ENCODE results near the gene TRPM3. TPM values are rescaled to one million over a fixed set of nuclear protein-coding genes. Genes with fewer than 3 reads are reported as not detected.

The TRPM3 gene
- total RNA-seq, 4 donors from 2014 or later, result under 0.01 to 0.26 (median under 0.01) TPM

GRCh38 chr9:70602321-70603019 is 519.0 kb downstream of the TRPM3 start:
- peak overlapping the region; percentile 63 to 93 (median 88) for H3K27ac ChIP-seq
- DNase-seq, result no peak
- 38 to 44% methylated on average over 5 of the region's 5 CpGs for WGBS, 2 donors
- H3K4me3 ChIP-seq, result peak overlapping the region in 1 of 4 donors; percentile 1
- H3K4me1 ChIP-seq, result peaks cover 15 to 34% (median 17%) of the 10 kb centered on the region in 3 donors
- no peaks in the 10 kb centered on the region for H3K27me3 ChIP-seq
- TF ChIP-seq POLR2A (IDR thresholded peaks at IDR 0.05), result no peak
- peak in 5 of 6 experiments; percentile 71 to 90 (median 79) for TF ChIP-seq CTCF (IDR thresholded peaks at IDR 0.05)
- H3K9me3 ChIP-seq, result no peaks in the 10 kb centered on the region
- H3K36me3 ChIP-seq, result no peaks in the 10 kb centered on the region
- intact Hi-C loops (cut with DNase I), result loop anchor here (5.0 to 10.0 kb wide), 2 partner anchors 250 to 628 kb away; no protein-coding TSS in a partner anchor

- TF ChIP-seq CTCF (IDR thresholded peaks at IDR 0.05), result no peak
- TF ChIP-seq POLR2A (IDR thresholded peaks at IDR 0.05), result no peak
- H3K27ac ChIP-seq, result peak overlapping the region; percentile 63 to 93 (median 88)
- no peaks in the 10 kb centered on the region for H3K36me3 ChIP-seq
- no peaks in the 10 kb centered on the region for H3K9me3 ChIP-seq
- intact Hi-C loops (cut with DNase I), result loop anchor here (5.0 to 10.0 kb wide), 2 partner anchors 249 to 626 kb away; no protein-coding TSS in a partner anchor
- H3K4me3 ChIP-seq, result peak overlapping the region in 2 of 4 donors; percentile 7 to 40
- no peak for DNase-seq
- WGBS, 2 donors, result 33 to 43% methylated on average over 18 to 21 of the region's 31 CpGs
- H3K27me3 ChIP-seq, result no peaks in the 10 kb centered on the region
- H3K4me1 ChIP-seq, result peaks cover 15 to 34% (median 17%) of the 10 kb centered on the region in 3 donors
Observed at GRCh38 chr9:70601000-70601951, 520.1 kb downstream of the TRPM3 start.

GRCh38 chr9:70600506-70600905 is 520.9 kb downstream of the TRPM3 start:
- Histone ChIP-seq H3K27me3 (no peaks in the 10 kb centered on the region), H3K27ac (peak overlapping the region; percentile 63 to 93 (median 88)), H3K4me1 (peaks cover 15 to 34% (median 17%) of the 10 kb centered on the region in 3 donors), H3K36me3 (no peaks in the 10 kb centered on the region), H3K4me3 (no peak overlapping the region), H3K9me3 (no peaks in the 10 kb centered on the region)
- WGBS, 2 donors, result 14 to 25% methylated on average over 1 of the region's 1 CpG
- DNase-seq, result no peak
- TF ChIP-seq CTCF (IDR thresholded peaks at IDR 0.05), result peak in 1 of 6 experiments; percentile 3
- TF ChIP-seq POLR2A (IDR thresholded peaks at IDR 0.05), result no peak
- intact Hi-C loops (cut with DNase I), result loop anchor here (5.0 to 10.0 kb wide), 2 partner anchors 248 to 626 kb away; no protein-coding TSS in a partner anchor

GRCh38 chr9:70597886-70598285 is 523.5 kb downstream of the TRPM3 start:
- DNase-seq, result no peak
- Histone ChIP-seq H3K9me3 (no peaks in the 10 kb centered on the region), H3K27me3 (no peaks in the 10 kb centered on the region), H3K36me3 (no peaks in the 10 kb centered on the region), H3K4me3 (no peak overlapping the region), H3K4me1 (peaks cover 15 to 34% (median 17%) of the 10 kb centered on the region in 3 donors), H3K27ac (peak overlapping the region in 2 of 4 donors; percentile 5 to 12)
- TF ChIP-seq CTCF (IDR thresholded peaks at IDR 0.05) (no peak), POLR2A (IDR thresholded peaks at IDR 0.05) (no peak)
- intact Hi-C loops (cut with DNase I), result no loop called here

Data from esophagus squamous epithelium (tissue), 5 donors.